Measurements from ENCODE around the gene DOCK1. TPM values are rescaled to one million over a fixed set of nuclear protein-coding genes. Genes with fewer than 3 reads are reported as not detected.

The DOCK1 gene
- total RNA-seq, 2 experiments from 2014 or later: 0.05 TPM; not detected in 1

DNA sequence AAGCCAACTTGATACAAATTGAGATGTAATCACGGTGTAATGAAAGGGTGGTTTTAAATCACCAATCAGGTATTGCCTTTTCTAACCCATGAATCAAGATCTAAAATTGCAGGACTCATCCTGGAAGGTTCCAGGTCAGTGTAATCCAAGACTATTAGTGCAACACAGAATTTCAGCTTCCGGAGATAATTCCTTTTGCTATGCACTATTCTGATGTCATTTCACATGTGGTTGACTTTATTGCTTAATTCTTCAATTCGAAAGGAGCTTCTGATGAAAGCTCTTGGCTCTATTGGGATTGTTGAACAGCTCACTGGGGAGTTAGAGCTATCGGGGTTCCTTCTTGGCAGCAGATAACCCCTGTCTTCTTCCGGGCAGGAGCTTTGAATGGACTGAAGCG, 438.6 kb downstream of the DOCK1 start:
- CTCF ChIA-PET: interaction anchor here (1.6 kb wide), 1 partner anchor 13 kb away, joined by 4 read pairs; no protein-coding TSS in a partner anchor
- no peak overlapping the region for H3K4me3 Mint-ChIP-seq
- DNase-seq: no peak
- no peaks in the 10 kb centered on the region for H3K9me3 Mint-ChIP-seq
- H3K4me1 Mint-ChIP-seq: no peaks in the 10 kb centered on the region
- H3K27ac Mint-ChIP-seq: no peak overlapping the region
- peaks cover 4% of the 10 kb centered on the region for H3K27me3 Mint-ChIP-seq
- POLR2A ChIA-PET: no interaction called here
- H3K36me3 Mint-ChIP-seq (ENCODE audit: low read depth): no peaks in the 10 kb centered on the region

DNA sequence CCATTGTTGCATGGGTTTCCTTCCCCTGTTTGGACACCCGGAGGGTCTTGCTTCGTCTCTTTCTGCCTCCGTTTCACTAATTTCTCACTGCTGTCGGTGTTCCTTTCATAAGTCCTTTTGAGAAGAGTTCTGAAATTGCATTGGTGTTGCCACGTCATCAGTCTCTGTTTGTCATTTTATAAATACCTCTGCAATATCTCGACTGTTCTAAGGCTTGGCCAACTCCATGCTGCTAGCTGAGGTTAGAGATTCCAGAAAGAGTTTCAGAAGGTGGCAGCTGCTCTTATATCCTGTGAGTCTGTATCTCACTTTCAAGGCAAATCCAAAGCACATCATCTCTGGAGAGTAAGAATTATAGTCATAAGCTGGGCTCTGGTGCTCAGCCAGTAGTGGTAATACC, 439.1 kb downstream of the DOCK1 start:
- ChIA-PET POLR2A (no interaction called here), CTCF (interaction anchor here (1.6 kb wide), 1 partner anchor 12 kb away, joined by 4 read pairs; no protein-coding TSS in a partner anchor)
- Mint-ChIP-seq H3K27me3 (peaks cover 6% of the 10 kb centered on the region), H3K36me3 (ENCODE audit: low read depth) (no peaks in the 10 kb centered on the region), H3K4me3 (no peak overlapping the region), H3K9me3 (no peaks in the 10 kb centered on the region), H3K27ac (no peak overlapping the region), H3K4me1 (no peaks in the 10 kb centered on the region)
- no peak for DNase-seq

DNA sequence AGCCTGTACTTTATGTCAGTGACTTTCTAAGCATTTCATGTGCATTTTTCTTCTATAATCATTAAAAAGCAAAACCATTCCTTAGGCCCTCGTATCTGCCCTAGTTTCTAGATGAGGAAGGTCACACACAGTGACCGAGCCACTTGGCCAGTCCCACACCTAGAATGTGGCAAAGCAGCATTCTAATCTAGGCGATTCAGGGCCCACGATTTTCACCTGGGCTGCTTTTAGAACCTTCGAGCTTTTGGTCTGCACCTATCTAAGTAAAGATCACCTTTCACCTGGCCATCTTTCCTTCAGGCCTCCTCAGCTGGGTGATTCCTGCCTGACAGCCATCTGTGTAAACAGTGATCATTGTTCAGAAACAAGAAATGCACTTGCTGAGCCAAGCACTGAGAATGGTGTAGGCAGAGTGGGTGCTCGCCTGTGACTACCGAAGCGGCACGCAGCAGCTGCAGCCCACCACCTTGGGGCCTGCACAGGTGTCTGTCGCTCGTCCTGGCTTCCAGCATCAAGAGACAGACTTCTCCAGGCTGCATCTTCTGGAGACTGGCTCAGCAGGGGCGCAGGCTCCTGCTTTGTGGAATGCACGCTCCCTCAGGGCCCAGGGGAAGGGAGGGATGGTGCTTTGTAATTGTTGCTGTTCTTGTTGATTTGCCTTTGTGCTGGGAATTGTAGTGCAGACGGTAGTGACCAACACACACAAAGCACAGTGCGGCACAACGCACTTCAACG, 440.2 kb downstream of the DOCK1 start:
- Mint-ChIP-seq H3K27me3 (peaks cover 8% of the 10 kb centered on the region), H3K27ac (no peak overlapping the region), H3K36me3 (ENCODE audit: low read depth) (no peaks in the 10 kb centered on the region), H3K9me3 (no peaks in the 10 kb centered on the region), H3K4me3 (no peak overlapping the region), H3K4me1 (no peaks in the 10 kb centered on the region)
- POLR2A ChIA-PET: no interaction called here
- no peak for DNase-seq
- CTCF ChIA-PET: interaction anchor here (0.6 kb wide), 2 partner anchors 51 to 749 kb away, joined by 3 to 4 read pairs; no protein-coding TSS in a partner anchor

GRCh38 chr10:127346604-127347003, 441.4 kb downstream of the DOCK1 start:
- Mint-ChIP-seq H3K27me3 (peaks cover 6% of the 10 kb centered on the region), H3K4me3 (no peak overlapping the region), H3K36me3 (ENCODE audit: low read depth) (no peaks in the 10 kb centered on the region), H3K9me3 (no peaks in the 10 kb centered on the region), H3K27ac (no peak overlapping the region), H3K4me1 (no peaks in the 10 kb centered on the region)
- CTCF ChIA-PET: no interaction called here
- POLR2A ChIA-PET: no interaction called here
- DNase-seq: no peak

- no peak overlapping the region for H3K27ac Mint-ChIP-seq
- H3K36me3 Mint-ChIP-seq (ENCODE audit: low read depth): no peaks in the 10 kb centered on the region
- peaks cover 6% of the 10 kb centered on the region for H3K27me3 Mint-ChIP-seq
- H3K4me3 Mint-ChIP-seq: no peak overlapping the region
- no peaks in the 10 kb centered on the region for H3K9me3 Mint-ChIP-seq
- ChIA-PET CTCF (no interaction called here), POLR2A (no interaction called here)
- no peaks in the 10 kb centered on the region for H3K4me1 Mint-ChIP-seq
- DNase-seq: no peak
Measured at GRCh38 chr10:127347202-127347959, 442.2 kb downstream of the DOCK1 start.

- H3K4me3 Mint-ChIP-seq: no peak overlapping the region
- no peaks in the 10 kb centered on the region for H3K36me3 Mint-ChIP-seq (ENCODE audit: low read depth)
- DNase-seq: no peak
- H3K27ac Mint-ChIP-seq: no peak overlapping the region
- no peaks in the 10 kb centered on the region for H3K4me1 Mint-ChIP-seq
- ChIA-PET POLR2A (no interaction called here), CTCF (no interaction called here)
- peaks cover 6% of the 10 kb centered on the region for H3K27me3 Mint-ChIP-seq
- H3K9me3 Mint-ChIP-seq: no peaks in the 10 kb centered on the region
Measured at GRCh38 chr10:127349737-127350136, 444.5 kb downstream of the DOCK1 start.

DNA sequence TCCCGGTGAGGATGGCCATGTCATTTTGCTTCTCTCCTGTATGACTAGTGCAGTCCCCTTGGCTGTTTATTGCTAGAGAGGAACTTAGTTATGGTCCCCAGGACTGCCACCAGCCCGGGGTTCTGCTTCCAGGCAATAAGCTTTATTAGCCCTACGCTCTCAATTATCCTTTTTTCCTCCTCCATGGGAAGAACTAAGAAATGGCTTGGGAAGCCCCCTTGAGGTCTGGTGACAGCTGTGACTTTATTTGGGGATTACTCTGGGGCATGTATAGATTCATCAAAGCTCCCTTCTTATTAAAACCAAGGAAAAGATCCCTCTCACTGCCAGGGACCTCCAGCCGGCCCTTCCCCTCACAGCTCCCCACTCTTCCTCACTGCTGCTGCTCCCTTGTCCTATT, 446.3 kb downstream of the DOCK1 start:
- no peak overlapping the region for H3K27ac Mint-ChIP-seq
- no peak overlapping the region for H3K4me3 Mint-ChIP-seq
- no peak for DNase-seq
- CTCF ChIA-PET: no interaction called here
- H3K9me3 Mint-ChIP-seq: no peaks in the 10 kb centered on the region
- H3K27me3 Mint-ChIP-seq: peaks cover 6% of the 10 kb centered on the region
- POLR2A ChIA-PET: no interaction called here
- H3K4me1 Mint-ChIP-seq: no peaks in the 10 kb centered on the region
- no peaks in the 10 kb centered on the region for H3K36me3 Mint-ChIP-seq (ENCODE audit: low read depth)

DNA sequence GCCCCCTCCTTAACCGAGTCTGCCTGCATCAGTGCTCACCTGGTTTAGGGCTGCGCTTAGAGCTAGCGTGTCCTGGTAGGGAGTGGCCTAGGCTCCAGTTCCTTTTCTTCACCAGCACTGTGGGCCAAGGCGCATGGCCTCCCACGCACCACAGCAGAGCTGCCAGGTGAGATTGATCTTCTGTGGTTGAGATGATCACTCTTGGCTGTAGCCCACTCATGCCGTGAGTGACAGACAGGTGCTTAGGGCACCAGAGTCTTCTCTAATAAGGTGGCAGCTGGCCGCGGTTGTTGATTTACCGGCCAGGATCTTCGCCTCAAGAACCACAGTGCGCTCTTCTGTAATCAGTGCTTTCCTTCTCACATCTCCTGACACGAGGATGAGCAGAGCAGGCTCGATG, 448.3 kb downstream of the DOCK1 start:
- Mint-ChIP-seq H3K27ac (no peak overlapping the region), H3K4me3 (no peak overlapping the region), H3K36me3 (ENCODE audit: low read depth) (no peaks in the 10 kb centered on the region), H3K27me3 (peaks cover 4% of the 10 kb centered on the region), H3K9me3 (no peaks in the 10 kb centered on the region), H3K4me1 (no peaks in the 10 kb centered on the region)
- POLR2A ChIA-PET: no interaction called here
- DNase-seq: no peak
- CTCF ChIA-PET: no interaction called here

- H3K9me3 Mint-ChIP-seq: no peaks in the 10 kb centered on the region
- no peaks in the 10 kb centered on the region for H3K36me3 Mint-ChIP-seq (ENCODE audit: low read depth)
- CTCF ChIA-PET: no interaction called here
- peaks cover 3% of the 10 kb centered on the region for H3K27me3 Mint-ChIP-seq
- no peak overlapping the region for H3K4me3 Mint-ChIP-seq
- no peak overlapping the region for H3K27ac Mint-ChIP-seq
- H3K4me1 Mint-ChIP-seq: no peaks in the 10 kb centered on the region
- POLR2A ChIA-PET: no interaction called here
- no peak for DNase-seq
Measured at GRCh38 chr10:127354255-127354654, 449.0 kb downstream of the DOCK1 start.

- H3K4me1 Mint-ChIP-seq: no peaks in the 10 kb centered on the region
- no peak for DNase-seq
- H3K4me3 Mint-ChIP-seq: no peak overlapping the region
- POLR2A ChIA-PET: no interaction called here
- H3K27ac Mint-ChIP-seq: no peak overlapping the region
- CTCF ChIA-PET: no interaction called here
- H3K27me3 Mint-ChIP-seq: peaks cover 2% of the 10 kb centered on the region
- H3K9me3 Mint-ChIP-seq: no peaks in the 10 kb centered on the region
- H3K36me3 Mint-ChIP-seq (ENCODE audit: low read depth): no peaks in the 10 kb centered on the region
Measured at GRCh38 chr10:127354992-127355391, 449.8 kb downstream of the DOCK1 start.

DNA sequence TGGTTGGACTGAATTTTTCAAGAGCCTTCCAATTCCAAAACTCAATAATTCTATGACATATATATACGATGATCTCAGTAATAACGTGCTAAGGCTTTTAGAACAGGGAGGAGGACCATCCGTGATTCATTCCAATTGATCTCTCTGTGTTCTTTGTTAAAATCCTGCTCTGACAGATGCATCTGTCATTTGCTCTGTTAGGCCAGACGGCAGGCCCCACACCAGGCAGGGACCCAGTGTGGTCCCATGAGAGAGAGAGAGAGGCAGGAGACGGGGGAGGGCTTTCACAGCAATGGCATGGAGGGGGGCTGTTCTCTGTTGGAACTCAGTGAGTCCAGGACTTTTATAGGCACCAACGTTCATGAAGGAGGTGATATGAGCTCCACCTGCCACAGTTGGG, 451.1 kb downstream of the DOCK1 start:
- Mint-ChIP-seq H3K9me3 (no peaks in the 10 kb centered on the region), H3K27ac (no peak overlapping the region), H3K27me3 (peaks cover 3% of the 10 kb centered on the region), H3K4me3 (no peak overlapping the region), H3K4me1 (no peaks in the 10 kb centered on the region), H3K36me3 (ENCODE audit: low read depth) (no peaks in the 10 kb centered on the region)
- CTCF ChIA-PET: interaction anchor here (1.5 kb wide), 1 partner anchor 13 kb away, joined by 4 read pairs; no protein-coding TSS in a partner anchor
- no peak for DNase-seq
- POLR2A ChIA-PET: no interaction called here

- POLR2A ChIA-PET: no interaction called here
- no peak for DNase-seq
- CTCF ChIA-PET: interaction anchor here (1.5 kb wide), 1 partner anchor 14 kb away, joined by 4 read pairs; no protein-coding TSS in a partner anchor
- Mint-ChIP-seq H3K36me3 (ENCODE audit: low read depth) (no peaks in the 10 kb centered on the region), H3K27me3 (peaks cover 3% of the 10 kb centered on the region), H3K4me3 (no peak overlapping the region), H3K4me1 (no peaks in the 10 kb centered on the region), H3K27ac (no peak overlapping the region), H3K9me3 (no peaks in the 10 kb centered on the region)
Measured at GRCh38 chr10:127357265-127357664, 452.0 kb downstream of the DOCK1 start.

- no peak overlapping the region for H3K27ac Mint-ChIP-seq
- peaks cover 3% of the 10 kb centered on the region for H3K27me3 Mint-ChIP-seq
- CTCF ChIA-PET: no interaction called here
- H3K36me3 Mint-ChIP-seq (ENCODE audit: low read depth): no peaks in the 10 kb centered on the region
- no peak overlapping the region for H3K4me3 Mint-ChIP-seq
- no peaks in the 10 kb centered on the region for H3K4me1 Mint-ChIP-seq
- H3K9me3 Mint-ChIP-seq: no peaks in the 10 kb centered on the region
- POLR2A ChIA-PET: no interaction called here
- DNase-seq: no peak
Measured at GRCh38 chr10:127358337-127358736, 453.1 kb downstream of the DOCK1 start.

All from activated CD4-positive, alpha-beta T cell treated with anti-CD3 and anti-CD28 coated beads, Interleukin-2, amount 10 ng/mL, durations not matched to agents 7 days and 5 days (primary cell).